ENCODE data around the gene G6PD. TPM values are rescaled to one million over a fixed set of nuclear protein-coding genes. Genes with fewer than 3 reads are reported as not detected.

G6PD gene
- total and polyA plus RNA-seq, 2 donors (not counting 3 experiments of a cell fraction or from before 2014, with no cell fraction given): 155 to 159 TPM

DNA sequence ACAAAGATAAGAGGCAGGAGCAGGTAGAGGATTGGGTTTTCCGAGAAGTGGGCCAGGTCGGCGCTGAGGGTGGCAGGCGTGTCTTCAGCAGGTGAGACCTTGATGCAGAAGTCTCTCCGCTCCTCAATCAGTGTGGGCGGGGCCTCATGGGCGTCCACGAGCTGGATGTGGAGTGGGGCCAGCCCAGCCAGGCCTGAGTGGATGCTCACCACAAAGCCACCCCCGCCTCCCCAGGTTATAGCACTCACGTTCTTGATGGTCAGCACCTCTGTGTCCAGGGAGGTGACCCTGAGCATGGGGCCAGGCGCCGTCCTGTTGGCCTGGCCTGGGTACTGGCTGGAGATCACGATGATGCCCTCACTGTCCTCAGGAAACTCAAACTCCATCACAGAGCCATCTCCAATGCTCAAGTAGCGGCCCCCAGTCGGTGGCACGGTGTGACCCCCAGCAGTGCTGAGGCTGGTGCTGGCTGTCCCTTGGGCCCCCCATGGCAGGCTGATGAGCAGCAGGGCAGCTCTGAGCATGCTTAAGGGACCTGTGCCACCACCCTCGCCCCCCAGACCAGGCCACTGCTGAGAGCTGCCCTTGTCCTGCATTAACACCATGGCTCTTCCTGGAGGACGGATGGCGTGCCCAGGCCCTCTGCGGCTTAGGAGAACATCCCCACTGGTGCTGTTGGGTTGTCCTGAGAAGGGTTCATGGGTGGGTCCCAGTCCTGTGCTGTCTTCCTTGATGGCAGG is 58.1 kb downstream of the G6PD start:
- Histone ChIP-seq H3K36me3 (ENCODE audit: control insufficient read depth in 2 of 2, extremely low read depth in 1 of 2, insufficient read depth in 2 of 2, low read length in 2 of 2) (no peaks in the 10 kb centered on the region), H3K9me1 (replicated peaks; ENCODE audit: control insufficient read depth, extremely low read depth, insufficient read depth, low read length) (no peaks in the 10 kb centered on the region), H3K9me3 (replicated peaks; ENCODE audit: control insufficient read depth, insufficient read depth, low read length) (no peaks in the 10 kb centered on the region), H3K9ac (replicated peaks; ENCODE audit: extremely low read depth, insufficient read depth, low read length) (no peak overlapping the region), H3K27me3 (ENCODE audit: control insufficient read depth in 2 of 2, insufficient read depth in 2 of 2, low read length in 2 of 2) (no peaks in the 10 kb centered on the region), H3K4me2 (ENCODE audit: insufficient read depth, low read length) (no peak overlapping the region), H3K79me2 (ENCODE audit: control insufficient read depth, insufficient read depth, low read length) (peaks cover 10% of the 10 kb centered on the region), H2AFZ (ENCODE audit: low read depth, low read length) (no peak overlapping the region), H3K4me3 (replicated peaks in 1 of 3; ENCODE audit: insufficient read depth in 1 of 3, low read depth in 1 of 3, low read length in 3 of 3) (no peak overlapping the region), H4K20me1 (replicated peaks; ENCODE audit: control insufficient read depth, extremely low read depth, insufficient read depth, low read length) (no peaks in the 10 kb centered on the region), H3K27ac (ENCODE audit: insufficient read depth, low read depth, low read length) (no peak overlapping the region), H3K4me1 (ENCODE audit: control insufficient read depth, extremely low read depth, insufficient read depth, low read length) (peaks cover 3% of the 10 kb centered on the region)
- intact Hi-C loops (cut with micrococcal nuclease): no loop called here
- FAIRE-seq (no peak), DNase-seq (ENCODE audit: low read depth, low spot score) (no peak)
- ChIA-PET CTCF (no interaction called here), POLR2A (no interaction called here)
- no TSS peak for BruUV-seq (replicated peaks)
- TF ChIP-seq EZH2 (IDR thresholded peaks at IDR 0.05; ENCODE audit: borderline replicate concordance, low read depth, low read length, severe bottlenecking) (no peak), FOS (IDR thresholded peaks at IDR 0.05; ENCODE audit: borderline replicate concordance, insufficient read depth, low read length) (no peak), GATA2 (IDR thresholded peaks at IDR 0.05; ENCODE audit: insufficient read depth, insufficient read length, low read depth, low read length) (no peak), POLR2AphosphoS5 (IDR thresholded peaks at IDR 0.05; ENCODE audit: insufficient read depth, low read depth, low read length) (no peak), POLR2A (IDR thresholded peaks at IDR 0.05; ENCODE audit: low read depth, low read length) (no peak), MYC (IDR thresholded peaks at IDR 0.05; ENCODE audit: low read depth, low read length) (no peak), JUN (IDR thresholded peaks at IDR 0.05; ENCODE audit: borderline replicate concordance, insufficient read depth, insufficient read length, low read depth) (no peak)
- TF ChIP-seq, protein P1, sequence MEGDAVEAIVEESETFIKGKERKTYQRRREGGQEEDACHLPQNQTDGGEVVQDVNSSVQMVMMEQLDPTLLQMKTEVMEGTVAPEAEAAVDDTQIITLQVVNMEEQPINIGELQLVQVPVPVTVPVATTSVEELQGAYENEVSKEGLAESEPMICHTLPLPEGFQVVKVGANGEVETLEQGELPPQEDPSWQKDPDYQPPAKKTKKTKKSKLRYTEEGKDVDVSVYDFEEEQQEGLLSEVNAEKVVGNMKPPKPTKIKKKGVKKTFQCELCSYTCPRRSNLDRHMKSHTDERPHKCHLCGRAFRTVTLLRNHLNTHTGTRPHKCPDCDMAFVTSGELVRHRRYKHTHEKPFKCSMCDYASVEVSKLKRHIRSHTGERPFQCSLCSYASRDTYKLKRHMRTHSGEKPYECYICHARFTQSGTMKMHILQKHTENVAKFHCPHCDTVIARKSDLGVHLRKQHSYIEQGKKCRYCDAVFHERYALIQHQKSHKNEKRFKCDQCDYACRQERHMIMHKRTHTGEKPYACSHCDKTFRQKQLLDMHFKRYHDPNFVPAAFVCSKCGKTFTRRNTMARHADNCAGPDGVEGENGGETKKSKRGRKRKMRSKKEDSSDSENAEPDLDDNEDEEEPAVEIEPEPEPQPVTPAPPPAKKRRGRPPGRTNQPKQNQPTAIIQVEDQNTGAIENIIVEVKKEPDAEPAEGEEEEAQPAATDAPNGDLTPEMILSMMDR (IDR thresholded peaks at IDR 0.05; ENCODE audit: extremely low read depth in 1 of 2, insufficient read depth in 1 of 2, low read depth in 1 of 2, low read length in 2 of 2): no peak
- TF ChIP-seq, protein P2, sequence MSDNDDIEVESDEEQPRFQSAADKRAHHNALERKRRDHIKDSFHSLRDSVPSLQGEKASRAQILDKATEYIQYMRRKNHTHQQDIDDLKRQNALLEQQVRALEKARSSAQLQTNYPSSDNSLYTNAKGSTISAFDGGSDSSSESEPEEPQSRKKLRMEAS (IDR thresholded peaks at IDR 0.05; ENCODE audit: insufficient read depth, insufficient read length): no peak
- dilution Hi-C loops (cut with MboI; ENCODE audit: extremely low pct_ligation_motif_present, low sequenced_read_pairs): no loop called here
